SKM-1 treated with dmso at 0.1 percent for 144 hours (cell line): ENCODE results near the gene LLCFC1.

Experiments used
- DNase-seq: peaks from one replicate; lab custom pipeline; 2025; ENCODE audit not compliant: unreplicated experiment; lab: John Stamatoyannopoulos, UW

Gene LLCFC1

GRCh38 chr7:142939226-142939910, at the start of gene LLCFC1:
Gene LLCFC1, plus strand, starts transcription at chr7:142939484. Its CDS starts 138 bp downstream, at chr7:142939622.
- DNase-seq, result no peak

GRCh38 chr7:142889816-142890215, 49.5 kb upstream of the LLCFC1 start:
- DNase-seq, result no peak

GRCh38 chr7:142890874-142891485, 48.3 kb upstream of the LLCFC1 start:
- no peak for DNase-seq

GRCh38 chr7:142891490-142892082, 47.7 kb upstream of the LLCFC1 start:
- DNase-seq, result no peak

- DNase-seq, result no peak
Observed at GRCh38 chr7:142892951-142893350, 46.3 kb upstream of the LLCFC1 start.

- DNase-seq, result no peak
Observed at GRCh38 chr7:142894112-142894984, 44.9 kb upstream of the LLCFC1 start.

- DNase-seq, result no peak
Observed at GRCh38 chr7:142894985-142895593, 44.2 kb upstream of the LLCFC1 start.

- no peak for DNase-seq
Observed at GRCh38 chr7:142896151-142896550, 43.1 kb upstream of the LLCFC1 start.

GRCh38 chr7:142896741-142897379, 42.4 kb upstream of the LLCFC1 start:
- no peak for DNase-seq

GRCh38 chr7:142897691-142898090, 41.6 kb upstream of the LLCFC1 start:
- DNase-seq, result no peak

GRCh38 chr7:142898377-142899170, 40.7 kb upstream of the LLCFC1 start:
- DNase-seq, result no peak

- DNase-seq, result no peak
Observed at GRCh38 chr7:142899661-142900060, 39.6 kb upstream of the LLCFC1 start.

GRCh38 chr7:142901426-142902259, 37.6 kb upstream of the LLCFC1 start:
- no peak for DNase-seq

- DNase-seq, result no peak
Observed at GRCh38 chr7:142904128-142904527, 35.2 kb upstream of the LLCFC1 start.

GRCh38 chr7:142905759-142906158, 33.5 kb upstream of the LLCFC1 start:
- DNase-seq, result no peak

GRCh38 chr7:142906643-142907042, 32.6 kb upstream of the LLCFC1 start:
- no peak for DNase-seq

GRCh38 chr7:142908290-142908689, 31.0 kb upstream of the LLCFC1 start:
- DNase-seq, result no peak

- DNase-seq, result peak; percentile 49
Observed at GRCh38 chr7:142908921-142909890, 30.1 kb upstream of the LLCFC1 start.
